ENCODE data around the gene GSC2.
A peak's percentile ranks its signal among the peaks of the same experiment; 100 is the strongest.

Gene GSC2

GRCh38 chr22:19174106-19175025 is 24.3 kb upstream of the GSC2 start:
- WGBS: 49% methylated on average over 14 of the region's 14 CpGs
- H2AFZ ChIP-seq (ENCODE audit: low read depth, low read length): no peak overlapping the region

DNA sequence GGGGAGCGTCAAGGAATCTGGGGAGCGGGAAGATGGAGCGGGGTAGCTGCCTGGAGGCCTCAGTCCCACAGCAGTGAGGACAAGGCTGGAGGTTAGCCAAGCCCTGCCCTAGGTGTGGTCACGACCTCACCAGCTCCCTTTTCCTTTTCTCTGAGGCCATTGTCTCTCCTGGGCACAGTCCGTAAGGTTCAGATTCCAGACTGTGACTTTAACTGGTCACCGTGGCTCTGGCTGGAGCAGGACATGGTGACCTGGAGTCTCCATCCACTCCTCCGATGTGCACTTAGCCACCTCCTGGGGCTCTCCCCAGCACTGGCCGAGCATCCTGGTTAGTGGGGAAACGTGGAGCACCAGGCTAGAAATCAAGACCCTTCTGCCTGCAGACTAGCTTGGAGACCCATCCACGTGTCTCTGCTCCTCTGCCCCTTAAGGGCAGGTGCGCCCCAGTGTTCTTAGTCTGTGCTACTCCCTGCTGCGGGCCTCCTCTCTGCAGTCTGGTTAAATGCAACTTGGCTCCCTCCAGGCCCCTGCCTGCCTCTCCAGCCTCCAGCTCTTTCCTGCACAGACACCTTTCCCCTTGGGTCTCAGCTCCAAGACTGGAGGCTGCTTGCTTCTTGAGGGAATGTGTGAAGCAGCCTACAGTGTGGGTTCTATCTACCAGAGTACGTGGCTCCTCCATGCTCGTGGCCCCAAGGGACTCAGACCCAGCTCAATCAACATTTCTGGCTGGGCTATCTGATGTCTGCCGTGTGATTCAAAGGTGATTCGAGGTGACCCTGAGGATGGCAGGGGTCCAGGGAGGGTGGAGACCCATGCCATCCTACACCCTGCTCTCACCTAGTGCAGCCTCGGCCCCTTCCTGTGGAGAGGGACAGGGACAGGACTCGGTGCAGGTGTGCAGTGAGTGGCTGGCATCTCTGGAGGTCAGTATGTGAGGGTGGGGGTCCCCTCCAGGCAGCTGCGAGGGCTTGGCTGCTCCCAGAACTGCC is 23.2 kb upstream of the GSC2 start:
- H2BK120ac ChIP-seq (ENCODE audit: low read depth, low read length): no peak overlapping the region
- 91% methylated on average over 19 of the region's 19 CpGs for WGBS
- no peak overlapping the region for H2BK5ac ChIP-seq (ENCODE audit: low read depth, low read length, poor library complexity, severe bottlenecking)
- H2AFZ ChIP-seq (ENCODE audit: low read depth, low read length): no peak overlapping the region
- peaks cover 15 to 42% of the 10 kb centered on the region in 2 experiments for H3K36me3 ChIP-seq (ENCODE audit: control insufficient read depth in 1 of 2, insufficient read depth in 2 of 2, low read depth in 1 of 2, low read length in 2 of 2)
- H2BK15ac ChIP-seq (ENCODE audit: low read depth, poor library complexity, severe bottlenecking): no peak overlapping the region
- H3K4me1 ChIP-seq (ENCODE audit: control insufficient read depth, insufficient read depth, low read depth, low read length): peaks cover 68% of the 10 kb centered on the region
- H3K27ac ChIP-seq (ENCODE audit: low read length, poor library complexity, severe bottlenecking): no peak overlapping the region
- H3K14ac ChIP-seq (ENCODE audit: low read length in 2 of 2): no peak overlapping the region
- peak overlapping the region; percentile 59 for H4K8ac ChIP-seq (ENCODE audit: low read length)
- H3K9me3 ChIP-seq (ENCODE audit: control insufficient read depth, low read length): no peaks in the 10 kb centered on the region
- H4K91ac ChIP-seq (ENCODE audit: low read length): peak overlapping the region; percentile 16
- no peak overlapping the region for H2AK5ac ChIP-seq (ENCODE audit: low read length, severe bottlenecking)
- H3K9ac ChIP-seq (ENCODE audit: low read length): peak overlapping the region; percentile 99
- peaks cover 17 to 20% of the 10 kb centered on the region in 2 experiments for H3K27me3 ChIP-seq (ENCODE audit: control insufficient read depth in 1 of 2, insufficient read depth in 1 of 2, low read length in 2 of 2)
- no peak overlapping the region for H3K4ac ChIP-seq (ENCODE audit: low read depth in 1 of 2, low read length in 2 of 2)
- peak overlapping the region; percentile 70 for H3K4me2 ChIP-seq (ENCODE audit: low read length, poor library complexity, severe bottlenecking)
- peaks cover 14% of the 10 kb centered on the region for H3K79me1 ChIP-seq (replicated peaks; ENCODE audit: low read length, poor library complexity, severe bottlenecking)
- DNase-seq: no peak
- H2BK12ac ChIP-seq (ENCODE audit: low read length in 2 of 2): no peak overlapping the region
- H3K23ac ChIP-seq (ENCODE audit: low read length in 2 of 2): no peak overlapping the region
- peak overlapping the region in 1 of 2 experiments; percentile 90 for H3K4me3 ChIP-seq (ENCODE audit: insufficient read depth in 1 of 2, low read depth in 1 of 2, low read length in 2 of 2)
- H3K18ac ChIP-seq (ENCODE audit: low read depth in 1 of 2, low read length in 2 of 2): no peak overlapping the region

More at GRCh38 chr22:19174106-19175025, 24.3 kb upstream of the GSC2 start:
- Histone ChIP-seq H3K36me3 (ENCODE audit: control insufficient read depth in 1 of 2, insufficient read depth in 2 of 2, low read depth in 1 of 2, low read length in 2 of 2) (peaks cover 15 to 42% of the 10 kb centered on the region in 2 experiments), H3K4ac (ENCODE audit: low read depth in 1 of 2, low read length in 2 of 2) (no peak overlapping the region), H2BK12ac (ENCODE audit: low read length in 2 of 2) (peak overlapping the region in 1 of 2 experiments; percentile 4), H2BK15ac (ENCODE audit: low read depth, poor library complexity, severe bottlenecking) (no peak overlapping the region), H3K79me1 (replicated peaks; ENCODE audit: low read length, poor library complexity, severe bottlenecking) (peaks cover 14% of the 10 kb centered on the region), H4K91ac (ENCODE audit: low read length) (peak overlapping the region; percentile 66), H3K18ac (ENCODE audit: low read depth in 1 of 2, low read length in 2 of 2) (no peak overlapping the region), H2AK5ac (ENCODE audit: low read length, severe bottlenecking) (no peak overlapping the region), H3K4me1 (ENCODE audit: control insufficient read depth, insufficient read depth, low read depth, low read length) (peaks cover 68% of the 10 kb centered on the region), H3K4me3 (ENCODE audit: insufficient read depth in 1 of 2, low read depth in 1 of 2, low read length in 2 of 2) (peak overlapping the region in 1 of 2 experiments; percentile 90), H3K14ac (ENCODE audit: low read length in 2 of 2) (no peak overlapping the region), H2BK5ac (ENCODE audit: low read depth, low read length, poor library complexity, severe bottlenecking) (no peak overlapping the region), H3K4me2 (ENCODE audit: low read length, poor library complexity, severe bottlenecking) (peak overlapping the region; percentile 12), H3K23ac (ENCODE audit: low read length in 2 of 2) (no peak overlapping the region), H3K27me3 (ENCODE audit: control insufficient read depth in 1 of 2, insufficient read depth in 1 of 2, low read length in 2 of 2) (peaks cover 6 to 9% of the 10 kb centered on the region in 2 experiments), H3K9ac (ENCODE audit: low read length) (no peak overlapping the region), H4K8ac (ENCODE audit: low read length) (peak overlapping the region; percentile 1), H3K9me3 (ENCODE audit: control insufficient read depth, low read length) (no peaks in the 10 kb centered on the region), H2BK120ac (ENCODE audit: low read depth, low read length) (no peak overlapping the region), H3K27ac (ENCODE audit: low read length, poor library complexity, severe bottlenecking) (peak overlapping the region; percentile 52)
- DNase-seq: peak; percentile 56

- no peak for DNase-seq
- H4K91ac ChIP-seq (ENCODE audit: low read length): peak overlapping the region; percentile 59
- peaks cover 15 to 39% of the 10 kb centered on the region in 2 experiments for H3K36me3 ChIP-seq (ENCODE audit: control insufficient read depth in 1 of 2, insufficient read depth in 2 of 2, low read depth in 1 of 2, low read length in 2 of 2)
- WGBS: 47% methylated on average over 13 of the region's 13 CpGs
- no peak overlapping the region for H2BK15ac ChIP-seq (ENCODE audit: low read depth, poor library complexity, severe bottlenecking)
- peaks cover 26 to 29% of the 10 kb centered on the region in 2 experiments for H3K27me3 ChIP-seq (ENCODE audit: control insufficient read depth in 1 of 2, insufficient read depth in 1 of 2, low read length in 2 of 2)
- H3K4me3 ChIP-seq (ENCODE audit: insufficient read depth in 1 of 2, low read depth in 1 of 2, low read length in 2 of 2): peak overlapping the region; percentile 90 to 94
- peak overlapping the region; percentile 28 for H2AK5ac ChIP-seq (ENCODE audit: low read length, severe bottlenecking)
- no peak overlapping the region for H2BK120ac ChIP-seq (ENCODE audit: low read depth, low read length)
- H3K4me2 ChIP-seq (ENCODE audit: low read length, poor library complexity, severe bottlenecking): peak overlapping the region; percentile 70
- no peaks in the 10 kb centered on the region for H3K9me3 ChIP-seq (ENCODE audit: control insufficient read depth, low read length)
- peak overlapping the region in 1 of 2 experiments; percentile 60 for H2BK12ac ChIP-seq (ENCODE audit: low read length in 2 of 2)
- peak overlapping the region in 1 of 2 experiments; percentile 76 for H3K4ac ChIP-seq (ENCODE audit: low read depth in 1 of 2, low read length in 2 of 2)
- H3K14ac ChIP-seq (ENCODE audit: low read length in 2 of 2): peak overlapping the region in 1 of 2 experiments; percentile 28
- peaks cover 66% of the 10 kb centered on the region for H3K4me1 ChIP-seq (ENCODE audit: control insufficient read depth, insufficient read depth, low read depth, low read length)
- H2BK5ac ChIP-seq (ENCODE audit: low read depth, low read length, poor library complexity, severe bottlenecking): no peak overlapping the region
- no peak overlapping the region for H3K23ac ChIP-seq (ENCODE audit: low read length in 2 of 2)
- peak overlapping the region in 1 of 2 experiments; percentile 54 for H3K18ac ChIP-seq (ENCODE audit: low read depth in 1 of 2, low read length in 2 of 2)
- H3K79me1 ChIP-seq (replicated peaks; ENCODE audit: low read length, poor library complexity, severe bottlenecking): peaks cover 14% of the 10 kb centered on the region
- H3K9ac ChIP-seq (ENCODE audit: low read length): peak overlapping the region; percentile 99
- no peak overlapping the region for H3K27ac ChIP-seq (ENCODE audit: low read length, poor library complexity, severe bottlenecking)
- H4K8ac ChIP-seq (ENCODE audit: low read length): peak overlapping the region; percentile 91
- H2AFZ ChIP-seq (ENCODE audit: low read depth, low read length): no peak overlapping the region
Measured at GRCh38 chr22:19172213-19173046, 22.3 kb upstream of the GSC2 start.
